Coronary artery (tissue), 2 donors: ENCODE data around the gene CERT1.

Source experiments
- DNase-seq: peaks from one replicate; pipeline ENCODE4 v3.0.0-alpha.2; 2017; ENCODE audit warnings: low spot score
- H3K27ac ChIP-seq, 2 donors: fragments of 200-600 bp; sonication (generic); one replicate each; pipeline ENCODE4 v1.5.1; 2016 to 2019
- H3K4me3 ChIP-seq: fragments of 200-600 bp; sonication (generic); 2 replicates; pipeline ENCODE4 v1.5.1; 2016; ENCODE audit warnings: mild to moderate bottlenecking, moderate library complexity
- CTCF ChIP-seq: fragments of 200-600 bp; sonication (generic); IDR thresholded peaks from one replicate; pipeline ENCODE4 v1.5.1; 2019; ENCODE audit warnings: antibody characterized with exemption

The CERT1 gene

GRCh38 chr5:75463726-75464125, 47.7 kb downstream of the CERT1 start:
- no peak for DNase-seq
- no peak for TF ChIP-seq CTCF
- Histone ChIP-seq H3K27ac (no peak overlapping the region), H3K4me3 (no peak overlapping the region)

- TF ChIP-seq CTCF: no peak
- H3K27ac ChIP-seq: no peak overlapping the region
These were observed 49.8 kb downstream of the CERT1 start for GRCh38 chr5:75461679-75462078.

GRCh38 chr5:75460942-75461610, 50.4 kb downstream of the CERT1 start:
- no peak for TF ChIP-seq CTCF
- no peak overlapping the region for H3K4me3 ChIP-seq
- H3K27ac ChIP-seq: no peak overlapping the region
- DNase-seq: no peak

More at GRCh38 chr5:75461679-75462078, 49.8 kb downstream of the CERT1 start:
- H3K4me3 ChIP-seq: no peak overlapping the region
- DNase-seq: no peak

- no peak for TF ChIP-seq CTCF
- no peak overlapping the region for H3K4me3 ChIP-seq
- H3K27ac ChIP-seq: no peak overlapping the region
- DNase-seq: no peak
These were observed 50.9 kb downstream of the CERT1 start for GRCh38 chr5:75460532-75460931.

GRCh38 chr5:75457691-75458090, 53.7 kb downstream of the CERT1 start:
- H3K27ac ChIP-seq: no peak overlapping the region
- H3K4me3 ChIP-seq: no peak overlapping the region
- no peak for DNase-seq
- TF ChIP-seq CTCF: no peak

GRCh38 chr5:75457161-75457560, 54.3 kb downstream of the CERT1 start:
- no peak for TF ChIP-seq CTCF
- Histone ChIP-seq H3K27ac (no peak overlapping the region), H3K4me3 (no peak overlapping the region)
- DNase-seq: no peak

GRCh38 chr5:75450069-75450468, 61.4 kb downstream of the CERT1 start:
- DNase-seq: no peak
- Histone ChIP-seq H3K4me3 (no peak overlapping the region), H3K27ac (no peak overlapping the region)
- no peak for TF ChIP-seq CTCF
